ENCODE measurements around the gene GCC1.

The GCC1 gene

GRCh38 chr7:127535546-127536393, 49.6 kb downstream of the GCC1 start:
- DNase-seq, result no peak

GRCh38 chr7:127534636-127535035, 50.8 kb downstream of the GCC1 start:
- no peak for DNase-seq

- no peak for DNase-seq
These were observed 52.7 kb downstream of the GCC1 start for GRCh38 chr7:127532736-127533135.

- no peak for DNase-seq
These were observed 53.2 kb downstream of the GCC1 start for GRCh38 chr7:127532151-127532550.
